K562 (cell line): ENCODE measurements around the gene LPA. TPM values are rescaled to one million over a fixed set of nuclear protein-coding genes. Genes with fewer than 3 reads are reported as not detected.

Experiments
- ATAC-seq: fragments of 200-7000 bp; cut with Tn5 transposase; 3 replicates; pipeline ENCODE4 v1.9.1; 2020; ENCODE audit warnings: moderate library complexity
- BruUV-seq: library from RNA; stranded (reverse); fragments of 400-500 nt; replicated peaks from 2 replicates; lab custom pipeline; 2021; lab: Mats Ljungman, UMichigan
- CTCF ChIA-PET: fragments of 300-600 bp; formaldehyde crosslinking; extraction: SDS; loops from one replicate; lab custom pipeline; 2021; ENCODE audit warnings: low intra/inter-chr PET ratio; lab: Yijun Ruan, JAX
- POLR2A ChIA-PET: fragments of 300-600, 350-650 bp; sonication (Branson Sonifier 250); formaldehyde crosslinking; extraction: SDS; loops from one replicate; lab custom pipeline; 2021; ENCODE audit warnings: antibody characterized with exemption, inconsistent platforms; lab: Yijun Ruan, JAX
- DNase-seq, 4 experiments: peaks; one replicate each; pipeline versions ENCODE4 v3.0.0 to v3.0.0-alpha.2; 2011 to 2018; ENCODE audit warnings: low spot score in 3 of 4, mixed read lengths in 3 of 4; ENCODE audit errors: extremely low read depth in 1 of 4
- FAIRE-seq: peaks from 2 replicates; lab custom pipeline; 2011; peaks lifted over from hg19 to GRCh38; lab: Jason Lieb, UNC
- H2AFZ ChIP-seq: 2 replicates; pipeline ENCODE4 v1.6.0; 2011; ENCODE audit warnings: low read depth, low read length, control low read depth, inconsistent platforms
- H3K27ac ChIP-seq: fragments of 200-600 bp; 3 replicates; pipeline ENCODE4 v1.8.0; 2011; ENCODE audit warnings: low read depth, mild to moderate bottlenecking, control low read depth, inconsistent platforms, low read length, moderate library complexity, mixed read lengths; ENCODE audit errors: extremely low read depth
- H3K27me3 ChIP-seq, 2 experiments: fragments of 300-600 bp in 1 of 2; 2 replicates in 1 of 2; 3 replicates in 1 of 2; pipeline versions ENCODE4 v1.6.0 to v1.8.0; 2011; ENCODE audit warnings: inconsistent platforms in 2 of 2, low read length in 2 of 2, mild to moderate bottlenecking in 1 of 2, mixed read lengths in 1 of 2, moderate library complexity in 1 of 2; ENCODE audit not compliant: control insufficient read depth in 2 of 2, insufficient read depth in 2 of 2
- H3K36me3 ChIP-seq: fragments of 300-600 bp; 3 replicates; pipeline ENCODE4 v1.8.0; 2011; ENCODE audit warnings: mild to moderate bottlenecking, low read length, inconsistent platforms; ENCODE audit not compliant: control insufficient read depth, insufficient read depth
- H3K4me1 ChIP-seq, 2 experiments: fragments of 200-600 bp in 1 of 2; replicated peaks in 1 of 2; 2 replicates in 1 of 2; 3 replicates in 1 of 2; pipeline versions ENCODE4 v1.5.1 to v1.8.0; 2011; ENCODE audit warnings: inconsistent platforms in 2 of 2, low read length in 2 of 2, mild to moderate bottlenecking in 1 of 2, mixed read lengths in 1 of 2, moderate library complexity in 1 of 2; ENCODE audit not compliant: control insufficient read depth in 2 of 2, insufficient read depth in 2 of 2
- H3K4me2 ChIP-seq: 2 replicates; pipeline ENCODE4 v1.6.1; 2011; ENCODE audit warnings: low read length, control low read depth, inconsistent platforms, mixed read lengths; ENCODE audit not compliant: insufficient read depth
- H3K4me3 ChIP-seq: fragments of 200-600 bp; sonication (generic), shearing (Covaris generic); 2 replicates; pipeline ENCODE4 v1.5.1; 2016; ENCODE audit warnings: control low read depth, inconsistent platforms
- H3K79me2 ChIP-seq: fragments of 200-600 bp; 3 replicates; pipeline ENCODE4 v1.8.0; 2011; ENCODE audit warnings: low read length, inconsistent platforms; ENCODE audit not compliant: control insufficient read depth, insufficient read depth
- H3K9ac ChIP-seq, 2 experiments: 2 replicates each; pipeline versions ENCODE4 v1.6.0 to v1.6.1; 2011; ENCODE audit warnings: low read depth in 2 of 2, low read length in 2 of 2, control low read depth in 1 of 2, inconsistent platforms in 1 of 2, mild to moderate bottlenecking in 1 of 2, mixed read lengths in 1 of 2; ENCODE audit not compliant: insufficient read depth in 1 of 2
- H3K9me1 ChIP-seq: one replicate; pipeline ENCODE4 v1.6.0; 2011; ENCODE audit warnings: inconsistent platforms, mild to moderate bottlenecking, low read length, moderate library complexity; ENCODE audit not compliant: control insufficient read depth, insufficient read depth
- H3K9me3 ChIP-seq: replicated peaks from 2 replicates; pipeline ENCODE4 v1.5.1; 2011; ENCODE audit warnings: low read depth, low read length, inconsistent platforms; ENCODE audit not compliant: control insufficient read depth, insufficient read depth
- H4K20me1 ChIP-seq: replicated peaks from 2 replicates; pipeline ENCODE4 v1.6.1; 2011; ENCODE audit warnings: low read length, inconsistent platforms, mixed read lengths; ENCODE audit not compliant: control insufficient read depth, insufficient read depth
- CEBPB ChIP-seq: fragments of 450-650 bp; IDR thresholded peaks from 2 replicates; pipeline ENCODE4 v1.6.1; 2016; ENCODE audit warnings: missing genetic modification characterization, missing compliant biosample characterization
- E4F1 ChIP-seq: fragments of 250-450 bp; sonication (Bioruptor Pico); IDR thresholded peaks from 2 replicates; pipeline ENCODE4 v1.5.0; 2021; ENCODE audit warnings: mild to moderate bottlenecking, borderline replicate concordance
- HNRNPL ChIP-seq: fragments of 200-400 bp; formaldehyde crosslinking; IDR thresholded peaks from 2 replicates; pipeline ENCODE4 v1.6.1; 2017; ENCODE audit warnings: low read depth, mild to moderate bottlenecking, low read length
- KDM5B ChIP-seq: fragments of 200-600 bp; sonication (generic); IDR thresholded peaks from 2 replicates; pipeline ENCODE4 v1.6.1; 2012; ENCODE audit warnings: low read depth, mild to moderate bottlenecking, moderate library complexity, low read length, control low read depth, inconsistent platforms; ENCODE audit not compliant: insufficient replicate concordance
- RAD21 ChIP-seq, 2 experiments: fragments of 250-450 bp in 1 of 2; fragments of 450-650 bp in 1 of 2; sonication (Bioruptor Pico) in 1 of 2; formaldehyde crosslinking in 1 of 2; IDR thresholded peaks in 1 of 2; conservative IDR thresholded peaks in 1 of 2; 2 replicates each; pipeline versions ENCODE4 v1.4.0 to v1.8.0; 2020 to 2022; ENCODE audit warnings: mild to moderate bottlenecking in 2 of 2, moderate library complexity in 1 of 2
- SNIP1 ChIP-seq: fragments of 450-650 bp; IDR thresholded peaks from 2 replicates; pipeline ENCODE4 v1.7.1; 2017; ENCODE audit warnings: low read depth, mild to moderate bottlenecking
- STAT5B ChIP-seq: fragments of 250-450 bp; sonication (Bioruptor Pico); IDR thresholded peaks from 2 replicates; pipeline ENCODE4 v1.8.0; 2021; ENCODE audit warnings: mild to moderate bottlenecking, inconsistent platforms
- ZBTB8A ChIP-seq: fragments of 450-650 bp; IDR thresholded peaks from 2 replicates; pipeline ENCODE4 v1.6.1; 2018; ENCODE audit warnings: mild to moderate bottlenecking, moderate library complexity; ENCODE audit not compliant: partially characterized antibody
- ZNF12 ChIP-seq: sonication (generic); formaldehyde crosslinking; IDR thresholded peaks from 2 replicates; pipeline ENCODE4 v1.4.0; 2020; ENCODE audit warnings: mild to moderate bottlenecking, missing genetic modification reagents
- ZNF274 ChIP-seq: IDR thresholded peaks from 2 replicates; pipeline ENCODE4 v1.6.1; 2011; ENCODE audit warnings: low read depth, mild to moderate bottlenecking, low read length, moderate library complexity, borderline replicate concordance
- ZNF280A ChIP-seq: fragments of 450-650 bp; IDR thresholded peaks from 2 replicates; pipeline ENCODE4 v1.6.1; 2018; ENCODE audit warnings: mild to moderate bottlenecking, low read depth; ENCODE audit not compliant: partially characterized antibody
- WGBS: fragments of 100-300 bp; shearing (Covaris generic); methylation state at CpG from one replicate; pipeline ENCODE4 v1.1.6; 2016; ENCODE audit warnings: low coverage, mixed read lengths; ENCODE audit not compliant: insufficient coverage; ENCODE audit errors: missing lambda C conversion rate; 5-methylcytosine and 5-hydroxymethylcytosine counted together
- in situ Hi-C: fragments of 300-500 bp; cut with MboI; formaldehyde crosslinking; loops from 4 replicates; pipeline ENCODE4 v1.15.0; 2018; ENCODE audit warnings: inconsistent platforms, mixed read lengths
- intact Hi-C: fragments of 100-400 bp; cut with micrococcal nuclease; formaldehyde crosslinking; loops from 2 replicates; pipeline ENCODE4 v1.14.2; 2022
- polyA plus RNA-seq, 8 experiments: library from polyadenylated mRNA; depleted of rRNA in 4 of 8; stranded (reverse) in 5 of 8; unstranded in 3 of 8; fragments of >200 nt; fragmentation: Nextera tagmentation in 2 of 8; fragmentation: Illumina TruSeq in 1 of 8; extraction: Ambion mirVana in 2 of 8; extraction: Trizol in 1 of 8; gene quantifications; 2 replicates each; pipeline versions ENCODE4 v1.2.1 to v1.2.3, GENCODE V29; 2011 to 2014; ENCODE audit warnings: inconsistent platforms in 1 of 8, missing spikeins in 1 of 8
- total RNA-seq, 7 experiments: library from RNA; depleted of rRNA in 6 of 7; stranded (reverse); fragments of >200 nt in 6 of 7; fragmentation: Illumina TruSeq in 2 of 7; extraction: Trizol in 2 of 7; gene quantifications; 2 replicates each; pipeline versions ENCODE4 v1.2.1 to v1.2.3, GENCODE V29; 2011 to 2021; ENCODE audit warnings: low replicate concordance in 1 of 7
- TF ChIP-seq, protein P1 (sequence below): fragments of 250-450 bp; sonication (Bioruptor Pico); IDR thresholded peaks from 2 replicates; pipeline ENCODE4 v1.6.1; 2021; ENCODE audit warnings: mild to moderate bottlenecking

The LPA gene
- total and polyA plus RNA-seq, 9 of the 15 experiments (the other 6 are each of a cell fraction or from before 2014, with no cell fraction given), result 0.01 to 0.18 (median 0.07) TPM; not detected in 6

DNA sequence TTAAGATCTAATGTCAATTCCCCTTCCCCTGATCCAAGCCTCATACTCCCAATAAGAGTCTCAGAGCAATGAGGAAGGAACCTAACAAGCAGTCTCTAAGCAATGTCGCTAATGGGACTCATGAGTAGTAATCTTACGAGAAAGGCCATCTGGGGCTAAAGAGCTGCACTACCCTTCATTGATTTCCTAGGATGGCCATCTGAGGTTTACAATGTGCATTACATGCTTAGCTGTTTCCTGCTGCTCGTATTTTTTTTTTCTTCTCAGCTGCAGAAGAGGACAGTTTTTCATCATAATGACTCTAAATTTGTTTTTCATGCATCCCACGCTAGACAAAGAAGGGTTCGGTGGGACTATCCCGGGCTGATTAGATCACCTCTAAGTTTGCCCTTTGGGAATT lies 119.3 kb downstream of the LPA start:
- Histone ChIP-seq H3K36me3 (no peaks in the 10 kb centered on the region), H3K9me3 (no peaks in the 10 kb centered on the region), H3K4me2 (no peak overlapping the region), H3K27me3 (peaks cover 5% of the 10 kb centered on the region in 2 experiments; a peak in 3 of 5 replicates), H3K9me1 (no peaks in the 10 kb centered on the region), H4K20me1 (no peaks in the 10 kb centered on the region), H3K27ac (no peak overlapping the region), H3K4me3 (no peak overlapping the region), H3K9ac (no peak overlapping the region), H3K79me2 (no peaks in the 10 kb centered on the region), H3K4me1 (no peaks in the 10 kb centered on the region), H2AFZ (no peak overlapping the region)
- BruUV-seq, result no TSS peak
- ATAC-seq, result no peak
- 0% methylated on average over 6 of the region's 6 CpGs for WGBS
- CTCF ChIA-PET, result no interaction called here
- POLR2A ChIA-PET, result no interaction called here
- intact Hi-C loops (no loop called here), in situ Hi-C loops (no loop called here)
- FAIRE-seq, result no peak
- DNase-seq, result no peak
- no peak for TF ChIP-seq STAT5B (CRISPR knock-in tag)
- no peak for TF ChIP-seq SNIP1
- TF ChIP-seq, protein P1, sequence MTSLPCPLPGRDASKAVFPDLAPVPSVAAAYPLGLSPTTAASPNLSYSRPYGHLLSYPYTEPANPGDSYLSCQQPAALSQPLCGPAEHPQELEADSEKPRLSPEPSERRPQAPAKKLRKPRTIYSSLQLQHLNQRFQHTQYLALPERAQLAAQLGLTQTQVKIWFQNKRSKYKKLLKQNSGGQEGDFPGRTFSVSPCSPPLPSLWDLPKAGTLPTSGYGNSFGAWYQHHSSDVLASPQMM (CRISPR knock-in tag), result no peak
- no peak for TF ChIP-seq ZBTB8A
- no peak for TF ChIP-seq ZNF12 (CRISPR knock-in tag)
- TF ChIP-seq HNRNPL, result no peak
- TF ChIP-seq RAD21 (CRISPR knock-in tag; conservative IDR thresholded peaks at IDR 0.05 in 1 of 2, IDR thresholded peaks at IDR 0.05 in 1 of 2), result no peak
- TF ChIP-seq ZNF274, result no peak
- no peak for TF ChIP-seq E4F1 (CRISPR knock-in tag)
- no peak for TF ChIP-seq CEBPB (tag)
- TF ChIP-seq ZNF280A, result no peak
- TF ChIP-seq KDM5B, result no peak
